Pancreas (tissue), 10 donors: Measurements from ENCODE around the gene MPV17L2. TPM values are rescaled to one million over a fixed set of nuclear protein-coding genes. Genes with fewer than 3 reads are reported as not detected.
A peak's percentile ranks its signal among the peaks of the same experiment; 100 is the strongest.
"Not testable (repeated sequence)": the region's sequence is repeated elsewhere in the genome, so short reads cannot be mapped to it uniquely, and the experiment has no call there.

Experiments
- ATAC-seq, 4 donors: fragments of 200-7000 bp; cut with Tn5 transposase; one replicate each; pipeline versions ENCODE4 v1.8.0 to v1.9.1; 2020; ENCODE audit warnings: mild to moderate bottlenecking in 4 of 4, moderate library complexity in 4 of 4
- DNase-seq, 6 donors: peaks; one replicate each; pipeline ENCODE4 v3.0.0-alpha.2; 2020
- FAIRE-seq: peaks from 2 replicates; lab custom pipeline; 2012; peaks lifted over from hg19 to GRCh38; lab: Jason Lieb, UNC
- H3K27ac ChIP-seq, 4 donors: fragments of 200-600 bp; sonication (generic); 1 replicate in 3 of 4; 2 replicates in 1 of 4; pipeline versions ENCODE4 v1.5.0 to v1.8.0; 2020
- H3K27me3 ChIP-seq, 4 donors: fragments of 200-600 bp; one replicate each; pipeline ENCODE4 v1.8.0; 2021
- H3K36me3 ChIP-seq, 3 donors: fragments of 200-600 bp; sonication (generic) in 1 of 3; one replicate each; pipeline versions ENCODE4 v1.5.0 to v1.8.0; 2020 to 2021
- H3K4me1 ChIP-seq, 3 donors: fragments of 200-600 bp; one replicate each; pipeline ENCODE4 v1.8.0; 2021
- H3K4me3 ChIP-seq, 4 donors: fragments of 200-600 bp; sonication (generic) in 2 of 4; one replicate each; pipeline versions ENCODE4 v1.5.0 to v1.8.0; 2020 to 2021
- H3K9me3 ChIP-seq, 4 donors: fragments of 200-600 bp; one replicate each; pipeline ENCODE4 v1.8.0; 2021
- CTCF ChIP-seq, 4 donors: fragments of 200-600 bp; sonication (generic) in 3 of 4; IDR thresholded peaks; one replicate each; pipeline versions ENCODE4 v1.5.0 to v1.8.0; 2021; ENCODE audit warnings: antibody characterized with exemption in 4 of 4
- WGBS, 2 donors: extraction: QIAGEN DNeasy Blood & Tissue Kit; methylation state at CpG; one replicate each; pipeline ENCODE4 v1.1.7; 2013; 5-methylcytosine and 5-hydroxymethylcytosine counted together
- intact Hi-C, 3 donors: fragments of 100-400 bp; cut with DNase I; formaldehyde crosslinking; loops; one replicate each; pipeline versions ENCODE4 v1.11.1 to v1.14.2; 2022
- polyA plus RNA-seq, 2 donors: library from polyadenylated mRNA; stranded (reverse); fragments of 200-250 nt; gene quantifications; one replicate each; pipeline ENCODE4 v1.2.3, GENCODE V29; 2013
- total RNA-seq, 6 donors: library from RNA; stranded (reverse); fragmentation: NEBNext Ultra II Directional in 4 of 6; extraction: Animal tissue kit (Norgen Biotek cat#: 25700) in 4 of 6; gene quantifications; one replicate each; pipeline versions ENCODE4 v1.2.1 to v1.2.4, GENCODE V29; 2021 to 2023
- donor health status: healthy with polysubstance abuse.
- donor health status: DM: no; HTN: no; CAD: no; lungs with moderate emphysema.
- donor health status: DM: no; HTN: no; CAD: no.
- donor health status: control.
- donor health status: control.
- donor health status: Bipolar disorder and iron deficiency.
- donor health status: DM: yes; HTN: yes; CAD: no.
- donor health status: DM: no; HTN: no; CAD: no.
- donor health status: DM: no; HTN: no; CAD: no.
- donor health status: DM: yes; HTN: yes; CAD: no.

Gene MPV17L2
- total and polyA plus RNA-seq, 8 donors: 2.8 to 10.4 (median 5.0) TPM

- ATAC-seq: no peak
- Histone ChIP-seq H3K36me3 (no peaks in the 10 kb centered on the region), H3K4me1 (peaks cover 0 to 3% (median 0%) of the 10 kb centered on the region in 3 donors), H3K27ac (no peak overlapping the region), H3K27me3 (no peaks in the 10 kb centered on the region), H3K9me3 (no peaks in the 10 kb centered on the region), H3K4me3 (no peak overlapping the region)
- intact Hi-C loops: no loop called here
- no peak for DNase-seq
- 89% methylated on average over 12 of the region's 12 CpGs for WGBS, 2 donors
- no peak for FAIRE-seq
- no peak for TF ChIP-seq CTCF (IDR thresholded peaks at IDR 0.05)
These were observed 13.0 kb downstream of the MPV17L2 start for GRCh38 chr19:18206018-18206417.

- intact Hi-C loops: no loop called here
- no peaks in the 10 kb centered on the region for H3K27me3 ChIP-seq
- H3K36me3 ChIP-seq: no peaks in the 10 kb centered on the region
- no peaks in the 10 kb centered on the region for H3K9me3 ChIP-seq
- H3K27ac ChIP-seq: no peak overlapping the region
- ATAC-seq: no peak
- DNase-seq: peak in 1 of 6 donors; percentile 48
- WGBS, 2 donors: 14 to 15% methylated on average over 32 of the region's 32 CpGs
- no peaks in the 10 kb centered on the region for H3K4me1 ChIP-seq
- TF ChIP-seq CTCF (IDR thresholded peaks at IDR 0.05): peak in 3 of 4 donors; percentile 26 to 47 (median 35)
- no peak overlapping the region for H3K4me3 ChIP-seq
- no peak for FAIRE-seq
These were observed 15.3 kb downstream of the MPV17L2 start for GRCh38 chr19:18208098-18208951.

GRCh38 chr19:18209912-18210311, 16.9 kb downstream of the MPV17L2 start:
- H3K27me3 ChIP-seq, H3K9me3 ChIP-seq, H3K4me3 ChIP-seq, FAIRE-seq, ATAC-seq, H3K4me1 ChIP-seq, H3K36me3 ChIP-seq, DNase-seq, H3K27ac ChIP-seq: not testable (repeated sequence)
- WGBS, 2 donors: 70 to 89% methylated on average over 4 to 5 of the region's 5 CpGs
- intact Hi-C loops: loop anchor here in 2 of 3 donors (5.0 to 10.0 kb wide), 2 partner anchors 47 to 55 kb away; a partner anchor contains a TSS

GRCh38 chr19:18211683-18212082, 18.7 kb downstream of the MPV17L2 start:
- Histone ChIP-seq H3K27ac (no peak overlapping the region), H3K36me3 (no peaks in the 10 kb centered on the region), H3K4me1 (no peaks in the 10 kb centered on the region), H3K4me3 (no peak overlapping the region), H3K9me3 (no peaks in the 10 kb centered on the region), H3K27me3 (no peaks in the 10 kb centered on the region)
- intact Hi-C loops: loop anchor here in 2 of 3 donors (5.0 to 10.0 kb wide), 2 partner anchors 46 to 53 kb away; a partner anchor contains a TSS
- no peak for DNase-seq
- no peak for ATAC-seq
- WGBS, 2 donors: 73 to 79% methylated on average over 14 of the region's 14 CpGs
- TF ChIP-seq CTCF (IDR thresholded peaks at IDR 0.05): no peak
- FAIRE-seq: no peak

- H3K27ac ChIP-seq: no peak overlapping the region
- TF ChIP-seq CTCF (IDR thresholded peaks at IDR 0.05): no peak
- 67 to 71% methylated on average over 7 of the region's 7 CpGs for WGBS, 2 donors
- FAIRE-seq (no peak), ATAC-seq (no peak), DNase-seq (no peak)
- H3K36me3 ChIP-seq: no peaks in the 10 kb centered on the region
- no peaks in the 10 kb centered on the region for H3K9me3 ChIP-seq
- no peaks in the 10 kb centered on the region for H3K27me3 ChIP-seq
- H3K4me1 ChIP-seq: no peaks in the 10 kb centered on the region
- intact Hi-C loops: loop anchor here in 2 of 3 donors (5.0 to 10.0 kb wide), 2 partner anchors 42 to 50 kb away; a partner anchor contains a TSS
- no peak overlapping the region for H3K4me3 ChIP-seq
These were observed 21.9 kb downstream of the MPV17L2 start for GRCh38 chr19:18214779-18215433.
